ENCODE measurements around the gene MUC5B. TPM values are rescaled to one million over a fixed set of nuclear protein-coding genes. Genes with fewer than 3 reads are reported as not detected.

MUC5B gene
- total RNA-seq, 1 donor from 2014 or later: not detected

- no peaks in the 10 kb centered on the region for H3K27me3 Mint-ChIP-seq
- no peak overlapping the region for H3K4me3 Mint-ChIP-seq (ENCODE audit: low read depth)
- peaks cover 11% of the 10 kb centered on the region for H3K36me3 Mint-ChIP-seq (ENCODE audit: insufficient read depth)
- TF ChIP-seq, protein P1, sequence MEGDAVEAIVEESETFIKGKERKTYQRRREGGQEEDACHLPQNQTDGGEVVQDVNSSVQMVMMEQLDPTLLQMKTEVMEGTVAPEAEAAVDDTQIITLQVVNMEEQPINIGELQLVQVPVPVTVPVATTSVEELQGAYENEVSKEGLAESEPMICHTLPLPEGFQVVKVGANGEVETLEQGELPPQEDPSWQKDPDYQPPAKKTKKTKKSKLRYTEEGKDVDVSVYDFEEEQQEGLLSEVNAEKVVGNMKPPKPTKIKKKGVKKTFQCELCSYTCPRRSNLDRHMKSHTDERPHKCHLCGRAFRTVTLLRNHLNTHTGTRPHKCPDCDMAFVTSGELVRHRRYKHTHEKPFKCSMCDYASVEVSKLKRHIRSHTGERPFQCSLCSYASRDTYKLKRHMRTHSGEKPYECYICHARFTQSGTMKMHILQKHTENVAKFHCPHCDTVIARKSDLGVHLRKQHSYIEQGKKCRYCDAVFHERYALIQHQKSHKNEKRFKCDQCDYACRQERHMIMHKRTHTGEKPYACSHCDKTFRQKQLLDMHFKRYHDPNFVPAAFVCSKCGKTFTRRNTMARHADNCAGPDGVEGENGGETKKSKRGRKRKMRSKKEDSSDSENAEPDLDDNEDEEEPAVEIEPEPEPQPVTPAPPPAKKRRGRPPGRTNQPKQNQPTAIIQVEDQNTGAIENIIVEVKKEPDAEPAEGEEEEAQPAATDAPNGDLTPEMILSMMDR (IDR thresholded peaks at IDR 0.05; ENCODE audit: unreplicated experiment): no peak
- H3K4me1 Mint-ChIP-seq (ENCODE audit: low read depth): no peaks in the 10 kb centered on the region
- no peak overlapping the region for H3K27ac Mint-ChIP-seq
- H3K9me3 Mint-ChIP-seq (ENCODE audit: low read depth): no peaks in the 10 kb centered on the region
- no peak for DNase-seq (ENCODE audit: low spot score, unreplicated experiment)
Observed at GRCh38 chr11:1290052-1291040, 67.5 kb downstream of the MUC5B start.

DNA sequence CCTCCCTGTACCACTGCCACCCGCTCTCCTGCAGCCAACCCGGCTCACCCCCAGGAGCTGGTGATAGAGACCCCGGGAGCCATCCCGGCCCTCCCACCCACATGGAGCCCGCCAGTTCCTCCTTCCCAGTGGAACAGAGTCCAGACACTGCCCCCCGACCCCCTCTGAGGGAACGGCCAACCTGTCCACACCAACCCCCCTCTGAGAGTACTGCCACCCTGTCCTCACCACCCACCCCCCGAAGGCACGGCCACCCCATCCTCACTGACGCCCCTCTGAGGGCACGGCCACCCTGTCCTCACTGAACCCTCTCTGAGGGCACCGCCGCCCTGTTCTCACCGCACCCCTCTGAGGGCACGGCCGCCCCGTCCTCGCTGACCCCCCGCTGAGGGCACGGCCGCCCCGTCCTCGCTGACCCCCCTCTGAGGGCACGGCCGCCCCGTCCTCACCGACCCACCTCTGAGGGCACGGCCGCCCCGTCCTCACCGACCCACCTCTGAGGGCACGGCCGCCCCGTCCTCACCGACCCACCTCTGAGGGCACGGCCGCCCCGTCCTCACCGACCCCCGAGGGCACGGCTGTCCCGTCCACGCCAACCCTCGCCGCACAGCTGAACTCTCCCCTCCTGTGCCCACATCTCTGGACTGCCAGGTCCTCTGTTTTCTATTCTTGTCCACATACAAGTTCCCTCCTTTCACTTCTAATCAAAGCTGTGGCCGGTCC, 68.6 kb downstream of the MUC5B start:
- no peak overlapping the region for H3K4me3 Mint-ChIP-seq (ENCODE audit: low read depth)
- H3K27me3 Mint-ChIP-seq: no peaks in the 10 kb centered on the region
- no peaks in the 10 kb centered on the region for H3K4me1 Mint-ChIP-seq (ENCODE audit: low read depth)
- H3K27ac Mint-ChIP-seq: no peak overlapping the region
- DNase-seq (ENCODE audit: low spot score, unreplicated experiment): no peak
- TF ChIP-seq, protein P1 (IDR thresholded peaks at IDR 0.05; ENCODE audit: unreplicated experiment): no peak
- peaks cover 11% of the 10 kb centered on the region for H3K36me3 Mint-ChIP-seq (ENCODE audit: insufficient read depth)
- no peaks in the 10 kb centered on the region for H3K9me3 Mint-ChIP-seq (ENCODE audit: low read depth)

- Mint-ChIP-seq H3K27me3 (no peaks in the 10 kb centered on the region), H3K27ac (peak overlapping the region; percentile 64), H3K4me1 (ENCODE audit: low read depth) (no peaks in the 10 kb centered on the region), H3K4me3 (ENCODE audit: low read depth) (no peak overlapping the region), H3K36me3 (ENCODE audit: insufficient read depth) (peaks cover 5% of the 10 kb centered on the region), H3K9me3 (ENCODE audit: low read depth) (no peaks in the 10 kb centered on the region)
- TF ChIP-seq, protein P1 (IDR thresholded peaks at IDR 0.05; ENCODE audit: unreplicated experiment): no peak
- no peak for DNase-seq (ENCODE audit: low spot score, unreplicated experiment)
Observed at GRCh38 chr11:1292018-1292643, 69.3 kb downstream of the MUC5B start.

DNA sequence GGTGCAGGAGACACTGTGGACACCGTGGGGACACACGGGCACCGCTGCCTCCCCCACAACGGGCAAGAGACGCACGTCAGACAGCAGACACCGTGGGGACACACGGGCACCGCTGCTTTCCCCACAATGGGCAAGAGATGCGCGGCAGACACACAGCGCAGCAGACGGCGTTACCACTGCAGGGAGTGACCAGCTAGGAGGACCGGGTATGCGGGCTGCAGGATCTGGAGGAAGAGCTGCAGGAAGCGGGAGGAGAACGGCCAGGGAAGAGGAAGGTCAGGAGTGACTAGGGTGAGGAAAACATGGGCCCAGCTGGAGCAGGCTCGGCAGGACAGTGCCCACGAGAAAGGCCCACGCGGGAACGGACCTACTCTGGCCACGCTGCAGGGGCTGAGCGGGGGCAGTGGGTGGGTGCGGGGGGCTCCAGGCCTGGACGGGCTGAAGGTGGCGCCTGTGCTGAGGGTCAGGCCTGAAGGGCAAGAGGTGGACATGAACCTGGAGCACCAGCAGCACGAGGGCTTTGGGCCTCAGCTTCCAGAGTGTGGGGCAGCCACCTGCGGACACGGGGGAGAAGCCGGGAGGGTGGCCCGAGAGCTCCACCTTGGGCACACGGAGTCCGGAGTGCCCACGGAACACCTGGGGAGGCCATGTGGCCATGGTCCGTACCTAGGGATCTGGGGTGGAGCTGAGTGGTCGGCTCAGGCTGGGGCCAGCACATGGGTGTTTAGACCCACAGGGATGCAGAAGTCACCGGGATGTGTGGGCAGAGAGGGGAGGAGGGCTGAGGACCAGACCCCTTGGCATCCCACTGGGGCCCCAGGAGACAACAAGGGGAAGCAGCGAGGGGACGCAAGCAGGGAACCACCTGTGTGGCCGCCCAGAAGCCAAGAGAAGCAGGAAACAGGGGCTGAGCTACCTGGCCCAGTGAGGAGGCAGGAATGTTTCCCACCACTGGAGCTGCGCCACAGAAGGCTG, 70.1 kb downstream of the MUC5B start:
- Mint-ChIP-seq H3K9me3 (ENCODE audit: low read depth) (no peaks in the 10 kb centered on the region), H3K27ac (no peak overlapping the region), H3K27me3 (no peaks in the 10 kb centered on the region), H3K36me3 (ENCODE audit: insufficient read depth) (peaks cover 5% of the 10 kb centered on the region), H3K4me1 (ENCODE audit: low read depth) (no peaks in the 10 kb centered on the region), H3K4me3 (ENCODE audit: low read depth) (no peak overlapping the region)
- TF ChIP-seq, protein P1 (IDR thresholded peaks at IDR 0.05; ENCODE audit: unreplicated experiment): no peak
- no peak for DNase-seq (ENCODE audit: low spot score, unreplicated experiment)

All from progenitor cell of endocrine pancreas (in vitro differentiated cells).